Calu3 (cell line): ENCODE measurements around the gene PYGM. TPM values are rescaled to one million over a fixed set of nuclear protein-coding genes. Genes with fewer than 3 reads are reported as not detected.

Source experiments
- BruUV-seq: library from RNA; stranded (reverse); fragments of 400-500 nt; replicated peaks from 2 replicates; lab custom pipeline; 2021; lab: Mats Ljungman, UMichigan
- CTCF ChIA-PET: fragments of 300-600 bp; sonication (Branson Sonifier 250); formaldehyde crosslinking; loops from one replicate; lab custom pipeline; 2022; ENCODE audit warnings: antibody characterized with exemption; lab: Charles Lee
- DNase-seq: peaks from one replicate; pipeline ENCODE4 v3.0.0; 2022
- H3K27ac Mint-ChIP-seq: one replicate; pipeline ENCODE4 v1.8.0; 2022; ENCODE audit warnings: mixed read lengths; ENCODE audit not compliant: unreplicated experiment
- H3K27me3 Mint-ChIP-seq: one replicate; pipeline ENCODE4 v1.8.0; 2022; ENCODE audit warnings: mixed read lengths; ENCODE audit not compliant: unreplicated experiment
- H3K36me3 Mint-ChIP-seq: one replicate; pipeline ENCODE4 v1.8.0; 2022; ENCODE audit warnings: mild to moderate bottlenecking, moderate library complexity, mixed read lengths; ENCODE audit not compliant: insufficient read depth, unreplicated experiment
- H3K4me1 Mint-ChIP-seq: one replicate; pipeline ENCODE4 v1.8.0; 2022; ENCODE audit warnings: mild to moderate bottlenecking, low read depth, mixed read lengths; ENCODE audit not compliant: unreplicated experiment
- H3K4me3 Mint-ChIP-seq: one replicate; pipeline ENCODE4 v1.8.0; 2022; ENCODE audit warnings: mild to moderate bottlenecking, low read depth, moderate library complexity, mixed read lengths; ENCODE audit not compliant: unreplicated experiment
- H3K9me3 Mint-ChIP-seq: one replicate; pipeline ENCODE4 v1.8.0; 2022; ENCODE audit warnings: low read depth, mixed read lengths; ENCODE audit not compliant: unreplicated experiment
- intact Hi-C: fragments of 100-400 bp; cut with micrococcal nuclease; formaldehyde crosslinking; loops from one replicate; pipeline ENCODE4 v1.10.0; 2022; ENCODE audit not compliant: unreplicated experiment
- total RNA-seq: library from RNA; stranded (reverse); gene quantifications from 2 replicates; pipeline ENCODE4 v1.2.3, GENCODE V29; 2022
- TF ChIP-seq, protein P1 (sequence below): fragments of 200-600 bp; IDR thresholded peaks from one replicate; pipeline ENCODE4 v1.8.0; 2022; ENCODE audit warnings: antibody characterized with exemption; ENCODE audit not compliant: unreplicated experiment

The PYGM gene
- total RNA-seq, 1 experiment from 2014 or later, result 1.4 TPM

DNA sequence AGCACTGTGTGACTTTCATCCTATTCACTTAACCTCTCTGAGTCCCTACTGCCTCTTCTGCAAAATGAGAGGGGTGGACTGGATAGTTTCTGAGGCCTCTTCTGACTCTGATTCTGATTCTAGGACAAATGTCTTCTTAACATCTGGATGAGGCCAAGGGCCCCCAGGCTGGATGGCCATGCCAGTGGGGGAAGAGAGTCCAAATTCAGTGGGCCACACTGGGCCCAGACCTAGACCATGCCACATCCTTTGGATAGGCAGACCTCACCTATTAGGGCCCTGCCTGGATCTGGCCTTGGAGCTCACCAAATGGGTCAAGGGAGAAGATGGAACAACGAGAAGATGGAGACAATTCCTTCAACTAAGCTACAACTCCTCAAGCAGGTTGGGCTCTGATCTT lies 61.3 kb downstream of the PYGM start:
- intact Hi-C loops, result no loop called here
- Mint-ChIP-seq H3K4me3 (no peak overlapping the region), H3K36me3 (no peaks in the 10 kb centered on the region), H3K9me3 (no peaks in the 10 kb centered on the region), H3K27me3 (peaks cover 89% of the 10 kb centered on the region), H3K4me1 (no peaks in the 10 kb centered on the region), H3K27ac (no peak overlapping the region)
- TF ChIP-seq, protein P1, sequence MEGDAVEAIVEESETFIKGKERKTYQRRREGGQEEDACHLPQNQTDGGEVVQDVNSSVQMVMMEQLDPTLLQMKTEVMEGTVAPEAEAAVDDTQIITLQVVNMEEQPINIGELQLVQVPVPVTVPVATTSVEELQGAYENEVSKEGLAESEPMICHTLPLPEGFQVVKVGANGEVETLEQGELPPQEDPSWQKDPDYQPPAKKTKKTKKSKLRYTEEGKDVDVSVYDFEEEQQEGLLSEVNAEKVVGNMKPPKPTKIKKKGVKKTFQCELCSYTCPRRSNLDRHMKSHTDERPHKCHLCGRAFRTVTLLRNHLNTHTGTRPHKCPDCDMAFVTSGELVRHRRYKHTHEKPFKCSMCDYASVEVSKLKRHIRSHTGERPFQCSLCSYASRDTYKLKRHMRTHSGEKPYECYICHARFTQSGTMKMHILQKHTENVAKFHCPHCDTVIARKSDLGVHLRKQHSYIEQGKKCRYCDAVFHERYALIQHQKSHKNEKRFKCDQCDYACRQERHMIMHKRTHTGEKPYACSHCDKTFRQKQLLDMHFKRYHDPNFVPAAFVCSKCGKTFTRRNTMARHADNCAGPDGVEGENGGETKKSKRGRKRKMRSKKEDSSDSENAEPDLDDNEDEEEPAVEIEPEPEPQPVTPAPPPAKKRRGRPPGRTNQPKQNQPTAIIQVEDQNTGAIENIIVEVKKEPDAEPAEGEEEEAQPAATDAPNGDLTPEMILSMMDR, result no peak
- CTCF ChIA-PET, result no interaction called here
- BruUV-seq, result no TSS peak
- DNase-seq, result no peak

DNA sequence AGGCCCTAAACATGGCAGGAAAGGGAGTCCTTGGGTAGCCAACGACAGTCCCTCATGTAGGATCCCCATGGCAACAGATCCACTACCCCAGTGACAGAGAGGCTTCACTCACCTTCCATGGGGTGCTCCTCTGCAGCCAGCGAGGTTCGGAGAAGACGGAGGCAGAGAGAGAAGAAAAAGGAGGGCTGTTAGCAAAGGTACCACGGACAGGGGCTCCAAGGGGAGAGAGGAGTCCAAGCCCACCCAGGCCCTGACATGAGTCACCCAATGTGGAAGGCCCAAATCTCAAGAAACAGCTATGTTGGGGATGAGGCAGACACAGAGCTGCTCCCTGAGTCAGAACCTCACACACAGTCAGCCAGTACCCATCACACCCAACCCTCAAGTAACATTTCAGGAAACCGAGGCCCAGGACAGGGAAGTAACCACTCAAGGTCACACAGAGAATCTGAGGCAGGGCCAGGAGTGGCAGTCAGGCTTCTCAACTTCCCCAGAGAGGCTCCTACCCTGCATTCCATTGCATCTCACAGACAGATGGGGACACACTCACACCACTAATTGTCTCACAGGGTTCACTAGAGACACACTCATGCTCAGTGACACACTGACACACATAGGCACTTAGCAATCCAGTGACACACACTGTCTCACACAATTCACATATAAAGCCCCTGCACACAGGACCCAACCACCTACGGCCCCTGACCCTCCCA lies 62.0 kb downstream of the PYGM start:
- TF ChIP-seq, protein P1, result no peak
- H3K27me3 Mint-ChIP-seq, result peaks cover 89% of the 10 kb centered on the region
- no peak overlapping the region for H3K4me3 Mint-ChIP-seq
- CTCF ChIA-PET, result no interaction called here
- no peaks in the 10 kb centered on the region for H3K4me1 Mint-ChIP-seq
- no peak overlapping the region for H3K27ac Mint-ChIP-seq
- no TSS peak for BruUV-seq
- DNase-seq, result no peak
- intact Hi-C loops, result no loop called here
- H3K36me3 Mint-ChIP-seq, result no peaks in the 10 kb centered on the region
- no peaks in the 10 kb centered on the region for H3K9me3 Mint-ChIP-seq

Other genes starting within 250 kb of the PYGM start
- gene SLC22A11, start 204.0 kb downstream of the PYGM start, total RNA-seq, result not detected in 2 replicates
- not detected in 2 replicates for gene SLC22A12, start 168.8 kb downstream of the PYGM start, total RNA-seq
- gene NRXN2, start 36.8 kb downstream of the PYGM start, total RNA-seq, result not detected in 2 replicates
- gene RASGRP2, start 15.8 kb downstream of the PYGM start, total RNA-seq, result not detected in 2 replicates
- gene SF1, start 18.6 kb upstream of the PYGM start, total RNA-seq, result 312 and 319 TPM in 2 replicates
- 17.0 and 17.4 TPM in 2 replicates for gene MAP4K2, start 43.2 kb upstream of the PYGM start, total RNA-seq
- 39.8 and 41.0 TPM in 2 replicates for gene MEN1, start 50.6 kb upstream of the PYGM start, total RNA-seq
- gene CDC42BPG, start 84.7 kb upstream of the PYGM start, total RNA-seq, result 26.5 and 33.0 TPM in 2 replicates
- gene EHD1, start 118.6 kb upstream of the PYGM start, total RNA-seq, result 92.8 and 101 TPM in 2 replicates
- 29.6 and 35.8 TPM in 2 replicates for gene ATG2A, start 157.2 kb upstream of the PYGM start, total RNA-seq
- gene PPP2R5B, start 164.7 kb upstream of the PYGM start, total RNA-seq, result 9.9 and 12.2 TPM in 2 replicates
- not detected in 2 replicates for gene GPHA2, start 175.9 kb upstream of the PYGM start, total RNA-seq
- gene MAJIN, start 212.1 kb upstream of the PYGM start, total RNA-seq, result 0.56 TPM in 1 of 2 replicates, not detected in the other
- 4.5 and 11.3 TPM in 2 replicates for gene BATF2, start 237.0 kb upstream of the PYGM start, total RNA-seq